ENCODE data around the gene TTF1.

Gene TTF1

DNA sequence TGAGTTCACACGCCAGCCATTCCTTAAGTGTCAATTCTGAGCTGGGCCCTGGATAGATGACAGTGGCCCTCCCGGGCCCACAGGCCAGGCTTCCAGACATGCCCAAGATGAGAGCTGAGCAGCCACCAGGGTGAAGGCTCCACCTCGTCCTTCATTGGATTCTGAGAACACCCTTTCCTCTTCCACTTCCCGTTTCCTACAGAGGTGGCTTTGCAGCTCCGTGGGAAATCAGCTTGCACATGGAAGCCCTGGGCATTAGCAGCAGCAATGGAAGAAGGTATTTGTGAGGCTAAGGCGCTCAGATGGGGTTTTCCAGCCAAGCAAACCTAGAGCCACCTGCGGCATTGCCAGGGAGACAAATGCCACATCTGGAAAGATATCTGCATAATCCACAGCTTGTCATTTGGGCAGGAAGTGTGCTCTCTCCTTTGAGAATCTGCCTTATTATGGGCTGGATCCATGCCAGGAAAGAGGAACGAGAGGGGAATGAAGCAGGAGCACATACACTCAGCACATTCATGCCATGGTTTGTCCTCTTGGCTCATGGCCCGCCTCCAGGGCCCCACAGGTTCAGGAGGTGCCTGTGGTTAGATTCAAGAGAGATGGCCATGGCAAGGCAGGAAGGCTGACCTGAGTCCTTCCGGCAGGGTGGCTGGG lies 37.4 kb upstream of the TTF1 start:
- no peak for DNase-seq (ENCODE audit: extremely low read depth, low read depth)
- TF ChIP-seq, protein P1, sequence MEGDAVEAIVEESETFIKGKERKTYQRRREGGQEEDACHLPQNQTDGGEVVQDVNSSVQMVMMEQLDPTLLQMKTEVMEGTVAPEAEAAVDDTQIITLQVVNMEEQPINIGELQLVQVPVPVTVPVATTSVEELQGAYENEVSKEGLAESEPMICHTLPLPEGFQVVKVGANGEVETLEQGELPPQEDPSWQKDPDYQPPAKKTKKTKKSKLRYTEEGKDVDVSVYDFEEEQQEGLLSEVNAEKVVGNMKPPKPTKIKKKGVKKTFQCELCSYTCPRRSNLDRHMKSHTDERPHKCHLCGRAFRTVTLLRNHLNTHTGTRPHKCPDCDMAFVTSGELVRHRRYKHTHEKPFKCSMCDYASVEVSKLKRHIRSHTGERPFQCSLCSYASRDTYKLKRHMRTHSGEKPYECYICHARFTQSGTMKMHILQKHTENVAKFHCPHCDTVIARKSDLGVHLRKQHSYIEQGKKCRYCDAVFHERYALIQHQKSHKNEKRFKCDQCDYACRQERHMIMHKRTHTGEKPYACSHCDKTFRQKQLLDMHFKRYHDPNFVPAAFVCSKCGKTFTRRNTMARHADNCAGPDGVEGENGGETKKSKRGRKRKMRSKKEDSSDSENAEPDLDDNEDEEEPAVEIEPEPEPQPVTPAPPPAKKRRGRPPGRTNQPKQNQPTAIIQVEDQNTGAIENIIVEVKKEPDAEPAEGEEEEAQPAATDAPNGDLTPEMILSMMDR (IDR thresholded peaks at IDR 0.05; ENCODE audit: low read depth, low read length) = no peak

DNA sequence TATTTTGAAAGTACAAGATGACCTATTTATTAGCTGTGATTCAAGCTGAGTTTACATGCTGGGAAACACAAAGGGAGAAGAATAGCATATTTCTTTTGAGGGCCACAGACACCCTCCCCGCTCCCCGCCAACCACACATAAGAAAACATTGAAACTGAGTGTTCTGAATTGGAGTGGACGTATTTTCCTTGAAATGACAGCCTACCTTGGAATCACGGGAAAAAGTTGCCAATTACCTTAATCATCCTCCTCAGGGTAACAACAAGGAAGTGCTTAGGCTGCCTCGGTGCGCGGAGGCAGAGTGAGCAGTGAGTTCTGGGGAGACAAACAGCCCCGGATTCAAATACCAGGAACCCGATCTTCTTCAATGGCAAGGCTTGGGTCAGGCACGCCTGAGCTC lies 34.8 kb upstream of the TTF1 start:
- DNase-seq (ENCODE audit: extremely low read depth, low read depth) = no peak
- TF ChIP-seq, protein P1 (IDR thresholded peaks at IDR 0.05; ENCODE audit: low read depth, low read length) = no peak

DNA sequence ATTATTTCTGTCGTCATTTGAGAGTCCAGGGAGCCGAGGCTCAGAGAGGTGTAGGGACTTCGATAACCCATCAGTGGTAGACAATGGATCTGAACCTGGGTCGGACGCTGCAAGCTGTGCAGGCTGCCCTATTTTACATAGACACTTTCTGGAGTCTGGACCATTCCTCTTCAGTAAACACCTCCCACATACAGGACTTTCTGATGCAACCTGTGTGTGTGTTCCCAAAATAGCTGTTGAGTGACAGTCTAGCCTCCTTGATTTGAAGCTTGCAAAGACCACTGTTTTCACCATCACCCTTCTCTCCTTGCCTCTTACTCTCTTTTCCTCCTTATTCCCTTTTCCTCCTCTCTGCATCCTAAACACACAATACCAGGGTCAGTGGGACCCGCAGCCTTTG lies 34.1 kb upstream of the TTF1 start:
- TF ChIP-seq, protein P1 (IDR thresholded peaks at IDR 0.05; ENCODE audit: low read depth, low read length) = no peak
- DNase-seq (ENCODE audit: extremely low read depth, low read depth) = no peak

DNA sequence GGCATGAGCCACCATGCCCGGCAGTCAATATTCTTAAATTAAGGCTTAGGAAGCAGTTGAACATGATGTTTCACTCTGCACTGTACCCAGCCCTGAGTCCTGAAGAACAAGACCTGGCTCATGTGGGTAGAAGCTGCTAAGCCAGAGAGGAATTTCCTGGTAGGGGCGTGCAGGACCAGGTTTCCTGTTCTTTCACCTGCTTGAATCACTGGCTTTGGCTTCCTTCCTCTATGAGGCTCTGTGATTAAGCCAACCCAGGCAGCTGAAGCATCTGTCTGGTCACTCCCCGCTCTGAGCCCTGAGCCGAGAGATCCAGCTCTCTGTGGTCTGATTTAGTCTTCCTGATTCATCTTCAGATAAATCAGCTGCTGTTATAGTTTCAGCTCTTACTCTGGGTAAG lies 32.5 kb upstream of the TTF1 start:
- TF ChIP-seq, protein P1 (IDR thresholded peaks at IDR 0.05; ENCODE audit: low read depth, low read length) = no peak
- no peak for DNase-seq (ENCODE audit: extremely low read depth, low read depth)

DNA sequence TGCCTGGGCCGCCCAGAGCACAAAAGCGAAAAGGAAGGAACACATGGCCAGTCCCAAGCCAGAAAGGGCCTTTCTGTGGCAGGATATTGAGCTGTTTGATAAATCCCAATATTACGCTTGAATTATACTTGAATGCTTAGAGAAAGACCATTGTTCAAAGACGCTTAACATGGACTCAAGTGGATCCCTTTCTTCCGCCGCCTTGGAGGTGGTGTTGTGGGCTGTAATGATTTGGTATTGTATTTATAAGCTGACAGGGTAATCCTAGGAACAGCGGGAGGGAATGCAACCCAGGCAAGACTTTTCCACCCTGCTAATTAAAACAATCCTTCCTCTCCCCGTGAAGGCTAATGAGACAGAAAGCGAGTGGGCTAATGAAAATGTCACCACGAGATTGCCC lies 28.2 kb upstream of the TTF1 start:
- TF ChIP-seq, protein P1 (IDR thresholded peaks at IDR 0.05; ENCODE audit: low read depth, low read length) = no peak
- no peak for DNase-seq (ENCODE audit: extremely low read depth, low read depth)

DNA sequence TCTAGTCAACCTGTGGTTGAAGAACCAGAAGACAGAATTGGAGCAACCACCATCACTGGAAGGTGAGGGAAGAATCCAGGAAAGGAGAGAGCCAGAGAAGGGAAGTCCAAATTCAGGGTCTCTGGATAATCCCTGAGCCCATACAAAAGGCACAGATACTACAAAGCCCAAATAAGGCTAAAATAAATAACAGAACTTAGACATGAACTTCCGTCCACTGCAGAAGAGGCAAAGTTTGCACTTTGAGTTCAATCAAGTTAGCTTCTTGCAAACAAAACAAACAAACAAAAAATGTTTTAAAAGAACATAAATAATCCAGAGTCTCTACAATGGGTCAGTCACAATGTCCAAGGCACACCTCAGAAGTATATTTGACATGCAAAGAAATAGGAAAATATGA lies 24.4 kb upstream of the TTF1 start:
- no peak for DNase-seq (ENCODE audit: extremely low read depth, low read depth)
- TF ChIP-seq, protein P1 (IDR thresholded peaks at IDR 0.05; ENCODE audit: low read depth, low read length) = no peak

DNA sequence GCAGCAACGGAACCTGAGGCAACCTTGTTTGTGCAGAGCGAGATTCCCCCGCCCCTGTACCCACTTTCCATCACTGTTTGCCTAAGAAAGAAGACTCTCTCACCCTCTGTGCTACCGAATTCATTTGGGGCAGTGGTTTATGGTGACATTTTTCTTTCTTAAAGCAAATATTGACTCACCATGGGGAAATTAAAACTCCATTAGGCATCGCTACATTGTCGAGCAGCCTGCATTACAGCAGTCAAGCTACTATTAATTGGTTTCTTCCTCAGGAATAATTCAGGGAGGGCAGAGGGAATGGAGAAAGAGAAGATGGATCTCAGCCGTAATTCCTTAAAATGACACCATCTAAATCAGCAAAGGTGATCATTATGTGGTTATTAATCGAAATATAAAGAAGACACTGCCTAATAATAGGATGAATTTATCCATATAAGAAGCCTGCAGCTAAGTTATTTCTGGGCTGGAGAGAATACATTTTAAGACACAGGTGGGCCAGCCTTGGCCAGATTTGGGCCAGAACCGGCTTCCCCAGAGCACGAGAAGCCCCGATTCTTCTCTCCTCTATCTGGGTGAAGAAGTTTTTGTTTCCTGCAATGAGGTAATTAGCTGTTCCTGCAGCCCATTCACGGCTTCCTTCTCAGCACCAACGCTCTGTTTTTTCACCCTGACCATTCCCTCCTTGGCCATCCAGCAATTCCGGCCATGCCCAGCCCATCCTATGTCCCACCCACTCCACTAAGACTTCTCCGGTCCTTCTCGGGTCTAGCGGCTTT lies 20.2 kb upstream of the TTF1 start:
- DNase-seq (ENCODE audit: extremely low read depth, low read depth) = no peak
- TF ChIP-seq, protein P1 (IDR thresholded peaks at IDR 0.05; ENCODE audit: low read depth, low read length) = no peak

Data from AG09319 (cell line).